GM18951 (cell line): Measurements from ENCODE around the gene FRAS1.
"Not testable (repeated sequence)": the region's sequence is repeated elsewhere in the genome, so short reads cannot be mapped to it uniquely, and the experiment has no call there.

ENCODE experiments used
- POLR2A ChIP-seq: IDR thresholded peaks from 4 replicates; pipeline ENCODE4 v1.6.1; 2011; ENCODE audit warnings: mild to moderate bottlenecking; ENCODE audit not compliant: insufficient read length, insufficient read depth; ENCODE audit errors: extremely low read depth
- in situ Hi-C: fragments of 300-500 bp; cut with MboI; formaldehyde crosslinking; loops from one replicate; pipeline ENCODE4 v1.12.0; 2022; ENCODE audit warnings: low sequenced_read_pairs, mixed read lengths, inconsistent platforms; ENCODE audit not compliant: unreplicated experiment

Gene FRAS1

DNA sequence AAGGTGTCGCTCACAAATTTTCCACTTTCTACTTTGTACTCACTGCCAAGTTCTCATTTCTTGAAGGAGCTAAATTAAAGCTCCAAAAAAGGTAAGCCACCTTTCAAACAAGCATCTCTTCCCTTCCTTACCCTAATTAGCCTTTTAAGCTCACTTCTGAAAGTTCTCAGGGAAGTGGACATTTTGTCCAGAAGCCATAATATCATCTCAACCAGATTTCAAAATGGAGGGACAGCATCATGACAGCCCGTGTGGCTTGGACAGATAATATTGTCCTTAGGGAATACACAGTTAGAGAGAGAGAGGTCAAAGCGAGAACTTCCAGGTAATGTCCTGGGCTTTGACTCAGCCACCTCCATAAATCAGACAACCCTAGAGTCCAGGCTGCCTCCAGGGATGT, 400.6 kb downstream of the FRAS1 start:
- in situ Hi-C loops = no loop called here
- TF ChIP-seq POLR2A = no peak

DNA sequence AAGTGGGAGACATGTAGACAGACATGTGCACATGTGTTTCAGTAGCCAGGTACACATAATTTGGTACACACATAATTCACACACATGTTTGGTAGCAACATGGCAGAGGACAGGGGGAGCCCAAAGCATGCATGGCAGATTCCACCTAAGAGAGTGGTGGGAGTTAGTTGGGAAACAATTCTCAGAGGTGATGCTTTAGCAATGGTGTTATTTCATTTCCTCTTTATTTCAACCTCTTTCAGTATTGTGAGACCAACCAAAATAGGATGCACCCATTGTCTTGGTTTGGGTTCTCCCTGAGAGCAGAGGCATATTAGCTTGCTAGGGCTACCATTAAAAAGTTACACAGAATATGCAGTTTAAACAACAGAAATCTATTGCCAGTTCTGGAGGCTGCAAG, 402.2 kb downstream of the FRAS1 start:
- no peak for TF ChIP-seq POLR2A
- in situ Hi-C loops = no loop called here

GRCh38 chr4:78460368-78460767, 403.2 kb downstream of the FRAS1 start:
- in situ Hi-C loops = no loop called here
- no peak for TF ChIP-seq POLR2A

GRCh38 chr4:78464265-78464664, 407.1 kb downstream of the FRAS1 start:
- in situ Hi-C loops = no loop called here
- TF ChIP-seq POLR2A = no peak

DNA sequence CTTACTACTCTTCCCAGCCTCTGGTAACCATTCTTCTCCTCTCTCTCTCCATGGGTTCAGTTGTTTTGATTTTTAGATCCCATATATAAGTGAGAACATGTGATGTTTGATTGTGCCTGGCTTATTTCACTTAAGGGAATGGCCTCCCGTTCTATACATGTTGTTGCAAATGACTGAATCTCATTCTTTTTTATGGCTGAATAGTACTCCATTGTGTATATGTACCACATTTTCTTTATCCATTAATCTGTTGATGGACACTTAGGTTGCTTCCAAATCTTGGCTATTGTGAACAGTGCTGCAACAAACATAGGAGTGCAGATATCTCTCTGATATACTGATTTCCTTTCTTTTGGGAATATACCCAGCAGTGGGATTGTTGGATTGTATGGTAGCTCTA, 410.1 kb downstream of the FRAS1 start:
- in situ Hi-C loops = not testable (repeated sequence)

DNA sequence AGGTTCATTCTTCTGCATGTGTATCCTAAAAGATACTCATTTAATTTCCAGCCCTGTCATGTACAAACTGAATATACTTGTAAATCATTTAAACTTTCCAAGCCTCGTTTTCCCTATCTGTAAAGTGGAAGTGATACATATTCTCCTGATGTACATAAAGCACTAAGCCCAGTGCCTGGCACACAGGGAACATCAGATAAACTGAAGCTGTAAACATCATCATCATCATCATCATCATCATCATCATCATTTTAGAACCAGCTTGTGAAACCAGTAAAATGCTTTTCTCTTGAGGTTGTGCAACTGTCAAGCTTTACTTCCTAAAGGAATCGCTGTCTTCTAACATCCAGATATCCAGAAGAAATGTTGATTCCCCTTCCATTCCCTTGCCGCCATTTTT, 411.1 kb downstream of the FRAS1 start:
- TF ChIP-seq POLR2A = no peak
- in situ Hi-C loops = no loop called here

DNA sequence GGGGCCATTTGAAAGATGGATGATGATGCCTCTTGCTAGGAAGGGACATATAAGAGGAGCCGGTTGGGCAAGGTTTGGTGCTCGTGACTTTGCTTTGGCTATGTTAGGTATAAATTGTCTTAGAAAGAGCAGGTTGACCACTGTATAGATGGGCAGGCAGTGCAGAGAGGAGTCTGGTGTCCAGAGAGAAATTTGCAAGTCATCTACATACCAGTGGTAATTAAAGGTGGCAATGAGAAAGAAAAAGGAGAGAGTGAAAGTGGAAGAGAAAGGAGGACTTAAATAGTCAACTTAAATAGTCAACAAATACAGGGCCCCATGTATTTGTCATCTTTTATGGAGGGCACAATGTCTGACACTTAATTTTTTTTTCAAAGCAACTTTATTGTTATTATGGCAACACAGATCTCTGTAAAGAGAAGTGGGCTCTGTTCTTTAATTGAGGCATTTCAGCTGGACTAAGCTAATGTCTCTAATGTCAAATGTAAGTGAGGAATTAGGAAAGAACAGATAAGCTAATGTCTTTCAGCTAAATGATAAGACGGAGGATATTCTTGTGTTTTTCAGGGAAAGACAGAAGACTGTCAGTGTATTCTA, 419.1 kb downstream of the FRAS1 start:
- TF ChIP-seq POLR2A = no peak

GRCh38 chr4:78477276-78477675, 420.2 kb downstream of the FRAS1 start:
- in situ Hi-C loops = no loop called here

More for the DNA sequence above, 419.1 kb downstream of the FRAS1 start:
- in situ Hi-C loops = no loop called here

DNA sequence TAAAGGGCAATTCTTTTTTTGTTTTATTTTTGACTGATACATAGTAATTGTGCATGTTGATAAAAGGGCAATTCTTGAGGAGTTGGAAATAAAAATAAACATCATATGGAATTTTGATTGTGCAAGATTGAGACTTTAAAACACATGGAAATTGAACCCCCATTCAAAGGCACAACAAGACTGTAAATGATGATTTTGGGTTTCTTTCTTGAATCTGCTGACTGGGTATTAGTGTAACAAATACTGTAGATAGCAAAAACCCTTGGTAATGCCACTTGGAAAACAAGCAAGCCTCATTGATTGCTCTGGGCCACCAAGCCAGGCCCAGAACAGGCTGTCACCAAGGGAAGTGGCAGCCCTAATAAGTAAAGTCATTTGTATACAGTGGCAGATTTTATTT, 421.4 kb downstream of the FRAS1 start:
- TF ChIP-seq POLR2A = no peak
- in situ Hi-C loops = no loop called here

More at GRCh38 chr4:78477276-78477675, 420.2 kb downstream of the FRAS1 start:
- TF ChIP-seq POLR2A = no peak

DNA sequence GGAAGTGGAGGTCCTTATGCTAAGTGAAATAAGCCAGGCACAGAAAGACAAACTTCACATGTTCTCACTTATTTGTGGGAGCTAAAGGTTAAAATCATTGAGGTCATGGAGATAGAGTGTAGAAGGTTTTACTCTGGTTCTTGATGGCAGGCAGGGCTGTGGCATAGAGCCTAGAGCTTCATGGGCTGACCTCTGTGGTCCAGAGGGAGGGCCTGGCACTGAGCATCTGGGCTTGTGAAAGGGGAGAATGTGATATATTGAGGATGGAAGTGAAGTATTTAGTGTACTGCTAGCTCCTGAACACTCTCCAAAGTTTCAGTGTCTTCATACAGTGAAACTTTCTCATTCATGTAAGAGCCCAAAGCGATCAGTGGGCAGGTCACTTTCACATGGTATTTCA, 423.2 kb downstream of the FRAS1 start:
- in situ Hi-C loops = no loop called here

GRCh38 chr4:78481180-78481579, 424.1 kb downstream of the FRAS1 start:
- in situ Hi-C loops = no loop called here

More for the DNA sequence above, 423.2 kb downstream of the FRAS1 start:
- no peak for TF ChIP-seq POLR2A

GRCh38 chr4:78482281-78482680, 425.2 kb downstream of the FRAS1 start:
- in situ Hi-C loops = no loop called here
- TF ChIP-seq POLR2A = no peak

More at GRCh38 chr4:78481180-78481579, 424.1 kb downstream of the FRAS1 start:
- TF ChIP-seq POLR2A = no peak

DNA sequence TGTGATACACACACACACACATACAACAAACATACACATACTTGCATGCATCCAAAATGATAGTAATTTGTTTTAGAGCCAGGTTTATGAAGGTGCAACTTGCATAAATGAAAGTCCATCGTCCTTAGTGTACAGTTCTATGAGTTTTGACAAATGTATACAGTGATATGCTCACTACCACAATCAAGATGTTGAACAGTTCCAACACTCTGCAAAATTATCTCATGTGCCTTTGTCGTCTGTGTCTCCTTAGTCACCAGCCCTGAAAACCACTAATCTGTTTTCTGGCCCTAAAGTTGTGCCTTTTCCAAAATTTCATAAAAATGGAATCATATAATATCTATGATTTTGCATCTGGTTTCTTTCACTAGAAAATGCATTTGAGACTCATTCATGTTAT, 426.7 kb downstream of the FRAS1 start:
- in situ Hi-C loops = no loop called here
- no peak for TF ChIP-seq POLR2A

GRCh38 chr4:78484574-78484973, 427.5 kb downstream of the FRAS1 start:
- in situ Hi-C loops = no loop called here
- TF ChIP-seq POLR2A = no peak

DNA sequence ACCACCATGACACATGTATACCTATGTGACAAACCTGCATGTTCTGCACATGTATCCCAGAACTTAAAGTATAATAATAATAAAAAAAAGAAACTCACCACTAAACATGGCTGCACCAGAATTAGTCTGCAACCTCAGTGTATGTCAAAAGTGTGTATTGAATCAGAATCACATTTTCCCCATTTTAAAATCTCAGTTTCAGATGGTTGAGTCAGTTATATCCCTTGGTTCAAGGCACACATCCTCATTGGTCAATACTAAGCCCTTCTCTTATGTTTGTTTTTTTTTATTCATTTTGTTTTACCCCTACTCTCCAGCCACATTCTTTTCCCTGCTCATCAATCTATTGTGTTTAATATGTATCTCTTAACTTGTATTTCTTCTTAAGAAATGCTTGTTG, 436.6 kb downstream of the FRAS1 start:
- no peak for TF ChIP-seq POLR2A
- in situ Hi-C loops = no loop called here
